Left lung (tissue), 10 donors: ENCODE data around the gene ASS1. TPM values are rescaled to one million over a fixed set of nuclear protein-coding genes. Genes with fewer than 3 reads are reported as not detected.

Experiments
- ATAC-seq: fragments of 200-7000 bp; cut with Tn5 transposase; one replicate; pipeline ENCODE4 v1.9.1; 2020; ENCODE audit warnings: moderate library complexity
- DNase-seq, 4 donors: peaks; one replicate each; pipeline ENCODE4 v3.0.0-alpha.2; 2013 to 2020
- H3K27ac ChIP-seq, 2 donors: fragments of 200-600 bp; sonication (generic) in 1 of 2; one replicate each; pipeline versions ENCODE4 v1.5.0 to v1.8.0; 2020 to 2021
- H3K27me3 ChIP-seq, 2 donors: fragments of 200-600 bp; sonication (generic) in 1 of 2; one replicate each; pipeline versions ENCODE4 v1.5.0 to v1.8.0; 2020 to 2021
- H3K36me3 ChIP-seq, 2 donors: fragments of 200-600 bp; sonication (generic) in 1 of 2; one replicate each; pipeline versions ENCODE4 v1.5.0 to v1.8.0; 2020 to 2021
- H3K4me1 ChIP-seq, 2 donors: fragments of 200-600 bp; one replicate each; pipeline ENCODE4 v1.8.0; 2021
- H3K4me3 ChIP-seq, 2 donors: fragments of 200-600 bp; sonication (generic) in 1 of 2; one replicate each; pipeline versions ENCODE4 v1.5.0 to v1.8.0; 2020 to 2021; ENCODE audit warnings: mild to moderate bottlenecking in 1 of 2
- H3K9me3 ChIP-seq, 2 donors: fragments of 200-600 bp; sonication (generic) in 1 of 2; one replicate each; pipeline versions ENCODE4 v1.5.0 to v1.8.0; 2020 to 2021
- CTCF ChIP-seq, 2 donors: fragments of 200-600 bp; sonication (generic) in 1 of 2; IDR thresholded peaks; one replicate each; pipeline versions ENCODE4 v1.5.0 to v1.8.0; 2021; ENCODE audit warnings: antibody characterized with exemption in 2 of 2
- intact Hi-C, 2 donors: fragments of 100-400 bp; cut with DNase I; formaldehyde crosslinking; loops; one replicate each; pipeline versions ENCODE4 v1.11.2 to v1.14.2; 2022
- polyA plus RNA-seq, 6 donors: library from polyadenylated mRNA; unstranded; fragments of 120-200 nt; gene quantifications; one replicate each; pipeline ENCODE4 v1.2.1, GENCODE V29; 2013; ENCODE audit not compliant: insufficient read length in 6 of 6
- total RNA-seq, 2 donors: library from RNA; stranded (reverse); fragmentation: NEBNext Ultra II Directional; extraction: Animal tissue kit (Norgen Biotek cat#: 25700); gene quantifications; one replicate each; pipeline ENCODE4 v1.2.1, GENCODE V29; 2021
- donor health status: DM: no; HTN: yes; CAD: no.
- donor health status: DM: no; HTN: no; CAD: no.

ASS1 gene
- total and polyA plus RNA-seq, 8 donors = 11.9 to 99.7 (median 27.8) TPM

- no peak overlapping the region for H3K27ac ChIP-seq
- intact Hi-C loops = no loop called here
- H3K4me1 ChIP-seq = no peaks in the 10 kb centered on the region
- H3K27me3 ChIP-seq = no peaks in the 10 kb centered on the region
- H3K36me3 ChIP-seq = no peaks in the 10 kb centered on the region
- DNase-seq = peak in 1 of 4 donors; percentile 78
- ATAC-seq = no peak
- no peaks in the 10 kb centered on the region for H3K9me3 ChIP-seq
- TF ChIP-seq CTCF (IDR thresholded peaks at IDR 0.05) = no peak
- no peak overlapping the region for H3K4me3 ChIP-seq
Observed at GRCh38 chr9:130405657-130406257, 39.0 kb upstream of the ASS1 start.

GRCh38 chr9:130406278-130406895 lies 38.4 kb upstream of the ASS1 start:
- ATAC-seq (no peak), DNase-seq (no peak)
- H3K9me3 ChIP-seq = no peaks in the 10 kb centered on the region
- H3K27ac ChIP-seq = no peak overlapping the region
- H3K27me3 ChIP-seq = no peaks in the 10 kb centered on the region
- intact Hi-C loops = no loop called here
- no peak overlapping the region for H3K4me3 ChIP-seq
- no peaks in the 10 kb centered on the region for H3K36me3 ChIP-seq
- no peak for TF ChIP-seq CTCF (IDR thresholded peaks at IDR 0.05)
- no peaks in the 10 kb centered on the region for H3K4me1 ChIP-seq

GRCh38 chr9:130407916-130408663 lies 36.7 kb upstream of the ASS1 start:
- no peaks in the 10 kb centered on the region for H3K4me1 ChIP-seq
- no peaks in the 10 kb centered on the region for H3K27me3 ChIP-seq
- DNase-seq (no peak), ATAC-seq (no peak)
- no peaks in the 10 kb centered on the region for H3K36me3 ChIP-seq
- intact Hi-C loops = no loop called here
- H3K27ac ChIP-seq = no peak overlapping the region
- H3K9me3 ChIP-seq = no peaks in the 10 kb centered on the region
- no peak for TF ChIP-seq CTCF (IDR thresholded peaks at IDR 0.05)
- H3K4me3 ChIP-seq = no peak overlapping the region

- intact Hi-C loops = no loop called here
- TF ChIP-seq CTCF (IDR thresholded peaks at IDR 0.05) = no peak
- Histone ChIP-seq H3K9me3 (no peaks in the 10 kb centered on the region), H3K36me3 (no peaks in the 10 kb centered on the region), H3K4me1 (no peaks in the 10 kb centered on the region), H3K27me3 (no peaks in the 10 kb centered on the region), H3K4me3 (no peak overlapping the region), H3K27ac (no peak overlapping the region)
- ATAC-seq (no peak), DNase-seq (no peak)
Observed at GRCh38 chr9:130408669-130409068, 36.1 kb upstream of the ASS1 start.

GRCh38 chr9:130409246-130409645 lies 35.5 kb upstream of the ASS1 start:
- DNase-seq (no peak), ATAC-seq (no peak)
- H3K36me3 ChIP-seq = no peaks in the 10 kb centered on the region
- H3K27me3 ChIP-seq = no peaks in the 10 kb centered on the region
- no peak overlapping the region for H3K4me3 ChIP-seq
- no peak for TF ChIP-seq CTCF (IDR thresholded peaks at IDR 0.05)
- H3K27ac ChIP-seq = no peak overlapping the region
- no peaks in the 10 kb centered on the region for H3K9me3 ChIP-seq
- no peaks in the 10 kb centered on the region for H3K4me1 ChIP-seq
- intact Hi-C loops = no loop called here
